NCI-H226 (cell line): ENCODE measurements around the gene MT1E.
"Not testable (repeated sequence)": the region's sequence is repeated elsewhere in the genome, so short reads cannot be mapped to it uniquely, and the experiment has no call there.

Source experiments
- DNase-seq: peaks from one replicate; pipeline ENCODE4 v3.0.0-alpha.2; 2015

MT1E gene

GRCh38 chr16:56649271-56649670, 23.7 kb downstream of the MT1E start:
- no peak for DNase-seq

GRCh38 chr16:56649820-56650219, 24.2 kb downstream of the MT1E start:
- no peak for DNase-seq

- DNase-seq, result no peak
These were observed 26.0 kb downstream of the MT1E start, which contains the start of gene MT1B for GRCh38 chr16:56651586-56651985. Gene MT1B (plus strand): TSS chr16:56651886. CDS start chr16:56651954, 68 bp downstream.

- DNase-seq, result no peak
These were observed 27.0 kb downstream of the MT1E start for GRCh38 chr16:56652600-56652999.

GRCh38 chr16:56653218-56653617, 27.6 kb downstream of the MT1E start:
- no peak for DNase-seq

DNA sequence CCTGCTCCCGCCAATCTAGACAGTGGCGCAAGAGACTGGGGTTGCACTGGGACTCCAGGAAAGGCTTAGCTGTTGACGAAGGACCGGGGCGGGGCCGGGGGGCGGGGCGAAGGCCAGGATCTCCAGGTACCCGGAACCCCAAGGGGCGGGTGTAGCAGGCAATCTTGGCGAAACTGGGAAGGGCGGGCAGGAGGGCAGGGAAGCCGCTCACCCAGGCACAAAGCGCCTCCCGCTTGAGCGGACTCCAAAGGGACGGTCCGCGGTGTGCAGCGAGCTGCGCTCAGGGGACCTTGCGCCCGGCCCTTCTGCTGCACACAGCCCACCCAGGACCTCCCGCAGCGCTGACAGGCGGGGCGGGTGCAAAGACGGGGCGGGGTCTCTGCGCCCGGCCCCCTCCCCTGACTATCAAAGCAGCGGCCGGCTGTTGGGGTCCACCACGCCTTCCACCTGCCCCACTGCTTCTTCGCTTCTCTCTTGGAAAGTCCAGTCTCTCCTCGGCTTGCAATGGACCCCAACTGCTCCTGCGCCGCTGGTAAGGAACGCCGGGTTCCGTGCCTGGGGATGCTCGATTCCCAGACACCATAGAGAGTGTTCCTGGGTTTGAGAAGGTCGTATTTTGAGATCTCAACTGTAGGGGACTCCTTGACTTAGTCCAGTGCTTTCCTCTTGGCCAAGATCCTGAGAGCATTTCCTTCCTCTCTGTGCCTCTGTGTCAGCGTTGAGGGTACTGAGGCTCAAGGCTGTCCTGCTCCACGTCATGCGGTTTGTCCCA, 32.2 kb downstream of the MT1E start, which contains the start of gene MT1F:
MT1F (plus strand) TSS at position 405 of the 772 bp plus-strand sequence; CDS start at position 505, 100 bp downstream.
- peak; percentile 72 for DNase-seq

DNA sequence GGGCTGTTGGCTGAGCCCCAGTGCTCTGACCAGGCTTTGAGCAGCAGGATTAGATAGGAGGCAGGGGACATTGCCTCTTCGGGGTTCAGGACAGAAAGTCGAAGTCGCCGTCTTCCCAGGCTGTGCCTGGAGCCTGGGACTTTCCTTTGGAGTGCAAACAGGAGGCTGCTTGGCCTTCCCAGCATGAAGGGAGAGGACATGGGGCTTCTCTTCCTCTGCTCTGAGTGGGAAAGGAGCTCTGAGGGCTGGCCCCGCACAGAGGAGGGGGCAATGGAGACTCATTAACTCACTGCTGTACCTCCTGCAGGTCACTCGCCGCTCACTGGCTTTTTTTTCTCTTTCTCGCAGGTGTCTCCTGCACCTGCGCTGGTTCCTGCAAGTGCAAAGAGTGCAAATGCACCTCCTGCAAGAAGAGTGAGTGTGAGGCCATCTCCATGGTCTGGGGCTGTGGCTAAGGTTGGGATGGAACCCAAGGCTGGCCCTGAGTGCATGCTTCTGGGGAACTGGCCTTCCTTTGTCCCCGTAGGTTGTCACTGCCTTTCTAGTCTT, 32.8 kb downstream of the MT1E start:
- DNase-seq, result no peak

- DNase-seq, result no peak
These were observed 37.1 kb downstream of the MT1E start for GRCh38 chr16:56662357-56663354.

DNA sequence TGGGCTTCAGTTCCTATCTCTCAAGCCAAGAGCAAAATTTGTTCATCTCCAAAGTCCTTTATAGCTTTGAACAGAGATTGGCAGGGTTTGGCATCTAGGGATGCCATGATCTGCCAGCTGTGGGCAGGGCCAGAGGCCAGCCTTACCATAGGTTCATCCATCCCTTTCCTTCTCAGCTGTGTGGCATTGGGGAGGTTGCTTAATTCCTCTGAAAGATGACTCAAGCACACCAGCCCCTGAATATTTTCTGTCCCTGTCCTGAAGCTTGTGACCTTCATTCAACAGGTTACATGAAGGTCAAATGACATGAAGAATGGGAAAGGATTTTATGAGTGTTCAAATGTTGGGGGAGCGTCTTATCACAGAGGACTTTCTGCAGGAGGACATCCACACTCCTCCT, 38.9 kb downstream of the MT1E start:
- no peak for DNase-seq

DNA sequence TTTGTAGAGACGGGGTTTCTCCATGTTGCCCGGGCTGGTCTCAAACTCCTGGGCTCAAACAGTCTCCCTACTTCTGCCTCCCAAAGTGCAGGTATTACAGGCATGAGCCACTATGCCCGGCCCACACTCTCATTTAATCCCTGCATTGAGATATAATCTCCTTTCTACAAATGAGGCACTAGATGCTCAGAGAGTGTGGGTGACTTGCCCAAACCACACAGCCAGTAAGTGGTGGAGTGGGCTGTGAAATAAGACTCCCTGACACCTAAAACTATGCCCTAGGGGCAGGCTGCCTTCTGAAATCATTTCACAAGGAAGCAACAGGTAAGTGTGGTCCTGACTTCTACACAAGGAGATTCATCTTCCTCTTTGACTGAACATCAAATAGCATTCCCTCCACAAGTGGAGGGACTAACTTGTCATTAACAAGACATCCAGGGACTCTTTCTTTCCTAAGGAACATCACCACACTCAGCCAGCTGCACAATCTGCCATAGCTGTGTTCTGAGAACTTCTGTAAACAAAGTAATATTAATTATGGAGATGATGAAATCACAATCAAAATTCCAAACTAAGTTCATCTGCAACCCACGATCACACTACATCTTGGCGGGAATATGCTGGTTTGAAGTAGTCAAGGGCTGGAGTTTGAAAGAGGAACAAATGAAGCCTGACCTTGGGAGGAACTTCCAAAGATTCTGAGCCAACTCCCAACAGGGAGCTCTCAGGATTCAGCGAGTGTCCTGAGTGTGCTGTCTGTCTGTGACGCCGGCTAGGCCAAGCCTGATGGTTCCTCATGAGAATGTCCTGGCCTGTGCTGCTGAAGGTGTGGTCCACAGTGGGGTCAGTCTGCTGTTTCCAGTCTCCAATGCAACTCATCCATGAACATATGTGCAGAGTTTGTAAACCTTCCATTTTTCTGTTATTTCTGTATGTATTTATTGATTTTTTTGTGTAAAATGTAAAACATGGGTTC, 40.0 kb downstream of the MT1E start:
- not testable (repeated sequence) for DNase-seq

DNA sequence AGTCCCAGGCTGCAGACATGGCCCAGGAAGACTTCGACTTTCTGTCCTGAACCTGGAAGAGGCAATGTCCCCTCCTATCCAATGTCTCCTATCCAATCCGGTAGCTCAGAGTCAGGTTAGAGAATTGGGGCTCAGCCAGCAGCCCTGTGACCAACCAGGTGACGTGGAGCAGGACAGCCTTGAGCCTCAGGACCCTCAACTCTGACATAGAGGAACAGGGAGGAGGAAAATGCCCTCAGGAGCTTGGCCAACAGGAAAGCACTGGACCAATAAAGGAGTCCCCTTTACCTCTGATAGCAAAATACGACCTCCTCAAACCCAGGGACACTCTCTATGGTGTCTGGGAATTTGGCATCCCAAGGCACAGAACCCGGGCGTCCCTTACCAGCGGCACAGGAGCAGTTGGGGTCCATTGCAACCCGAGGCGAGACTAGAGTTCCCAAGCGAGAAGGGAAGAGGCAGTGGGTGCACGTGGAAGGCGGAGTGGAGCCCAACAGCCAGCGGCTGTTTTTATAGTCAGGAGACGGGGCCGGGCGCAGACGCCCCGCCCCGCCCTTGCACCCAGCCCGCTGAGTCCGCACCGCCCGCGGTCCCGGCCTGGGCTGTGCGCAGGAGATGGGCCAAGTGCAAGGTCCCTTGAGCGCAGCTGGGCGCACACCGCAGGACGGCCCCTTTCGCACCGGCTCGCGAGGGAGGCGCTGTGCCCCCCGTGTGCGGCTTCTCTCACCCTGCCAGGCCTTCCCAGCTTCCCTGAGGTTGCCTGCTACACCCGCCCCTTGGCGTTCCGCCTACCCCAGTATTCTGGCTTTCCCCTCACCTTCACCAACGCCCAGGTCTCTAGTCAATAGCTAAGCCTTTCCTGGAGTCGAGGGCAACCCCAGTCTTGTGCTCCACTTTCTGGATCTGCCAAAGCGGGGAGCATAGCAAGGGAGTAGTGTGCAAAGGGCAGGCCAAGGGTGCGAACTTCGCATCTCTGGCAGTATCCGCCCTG, 42.3 kb downstream of the MT1E start, which contains the start of gene MT1G:
MT1G (minus strand) TSS at position 485 of the 991 bp plus-strand sequence; CDS start at position 413, 72 bp downstream.
- no peak for DNase-seq

DNA sequence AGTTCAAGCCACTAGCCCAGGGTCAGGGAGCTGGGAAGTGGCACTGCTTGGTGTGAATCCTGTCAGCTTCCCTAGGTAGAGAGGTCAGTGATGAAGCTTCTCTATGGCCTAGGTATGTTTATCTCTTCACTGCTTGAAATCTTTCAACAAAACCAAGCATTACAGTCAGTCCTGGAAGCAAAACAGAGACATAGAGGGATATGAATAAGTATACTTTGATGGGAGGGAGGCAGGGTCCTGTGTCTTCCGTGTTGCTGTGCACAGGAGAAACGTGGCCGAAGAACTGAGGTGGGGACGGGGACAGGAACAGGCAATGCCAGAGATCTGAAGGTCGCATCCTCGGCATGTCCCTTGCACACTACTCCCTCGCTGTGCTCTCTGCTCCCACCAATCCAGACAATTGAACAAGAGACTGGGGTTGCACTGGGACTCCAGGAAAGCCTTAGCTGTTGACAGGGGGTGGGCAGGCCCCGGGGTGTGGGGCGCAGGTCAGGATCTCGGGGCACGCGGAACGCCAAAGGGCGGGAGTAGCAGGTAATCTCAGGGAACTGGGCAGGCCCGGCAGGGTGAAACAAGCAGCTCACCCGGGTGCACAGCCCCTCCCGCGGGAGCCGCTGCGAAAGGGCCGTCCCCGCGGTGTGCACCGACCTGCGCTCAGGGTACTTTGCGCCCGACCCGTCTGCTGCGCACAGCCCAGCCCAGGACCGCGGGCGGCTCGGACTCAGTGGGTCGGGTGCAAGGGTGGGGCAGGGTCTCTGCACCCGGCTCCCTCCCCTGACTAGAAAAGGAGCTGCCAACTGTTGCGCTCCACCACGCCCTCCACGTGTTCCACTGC, 43.6 kb downstream of the MT1E start, which contains the start of gene MT1H:
MT1H (plus strand) TSS at position 810 of the 835 bp plus-strand sequence. CDS start 71 bp downstream, outside the sequence.
- DNase-seq, result no peak

DNA sequence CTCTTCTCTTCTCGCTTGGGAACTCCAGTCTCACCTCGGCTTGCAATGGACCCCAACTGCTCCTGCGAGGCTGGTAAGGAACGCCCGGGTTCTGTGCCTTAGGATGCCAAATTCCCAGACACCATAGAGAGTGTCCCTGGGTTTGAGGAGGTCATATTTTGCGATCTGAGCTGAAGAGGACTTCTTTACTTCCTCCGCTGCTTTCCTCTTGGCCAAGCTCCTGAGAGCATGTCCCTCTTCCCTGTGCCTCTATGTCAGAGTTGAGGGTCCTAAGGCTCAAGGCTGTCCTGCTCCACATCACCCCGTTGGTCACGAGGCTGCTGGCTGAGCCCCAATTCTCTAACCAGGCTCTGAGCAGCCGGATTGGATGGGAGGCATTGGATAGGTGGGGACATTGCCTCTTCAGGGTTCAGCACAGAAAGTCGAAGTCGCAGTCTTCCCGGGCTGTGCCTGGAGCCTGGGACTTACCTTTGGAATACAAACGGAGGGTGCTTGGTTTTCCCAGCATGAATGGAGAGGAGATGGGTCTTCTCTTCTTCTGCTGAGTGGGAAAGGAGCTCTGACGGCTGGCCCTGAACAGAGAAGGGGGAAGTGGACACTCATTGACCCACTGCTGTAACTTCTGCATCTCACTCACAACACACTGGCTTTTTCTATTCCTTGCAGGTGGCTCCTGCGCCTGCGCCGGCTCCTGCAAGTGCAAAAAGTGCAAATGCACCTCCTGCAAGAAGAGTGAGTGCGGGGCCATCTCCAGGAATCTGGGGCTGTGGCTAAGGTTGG, 44.4 kb downstream of the MT1E start:
- DNase-seq, result no peak

DNA sequence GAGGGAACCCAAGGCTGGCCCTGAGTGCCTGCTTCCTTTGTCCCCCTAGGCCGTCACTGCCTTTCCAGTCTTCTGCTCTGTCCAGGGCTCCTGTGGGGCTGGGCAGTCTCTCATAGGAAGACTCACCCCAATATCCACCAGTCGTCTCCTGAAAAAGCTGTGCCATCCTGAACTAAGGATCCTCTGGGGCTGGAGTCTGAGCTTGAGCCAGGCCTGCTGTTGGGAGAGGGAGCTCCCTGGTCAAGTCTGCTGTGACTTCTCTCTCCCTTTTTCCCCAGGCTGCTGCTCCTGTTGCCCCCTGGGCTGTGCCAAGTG, 45.0 kb downstream of the MT1E start:
- DNase-seq, result no peak

GRCh38 chr16:56671691-56672090, 46.1 kb downstream of the MT1E start:
- DNase-seq, result not testable (repeated sequence)

DNA sequence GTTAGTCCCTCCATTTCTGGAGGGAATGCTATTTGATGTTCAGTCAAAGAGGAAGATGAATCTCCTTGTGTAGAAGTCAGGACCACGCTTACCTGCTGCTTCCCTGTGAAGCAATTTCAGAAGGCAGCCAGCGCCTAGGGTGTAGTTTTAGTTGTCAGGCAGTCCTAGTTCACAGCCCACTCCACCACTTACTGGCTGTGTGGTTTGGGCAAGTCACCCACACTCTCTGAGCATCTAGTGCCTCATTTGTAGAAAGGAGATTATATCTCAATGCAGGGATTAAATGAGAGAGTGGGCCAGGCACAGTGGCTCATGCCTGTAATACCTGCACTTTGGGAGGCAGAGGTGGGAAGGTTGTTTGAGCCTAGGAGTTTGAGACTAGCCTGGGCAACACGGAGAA, 46.6 kb downstream of the MT1E start:
- not testable (repeated sequence) for DNase-seq

- no peak for DNase-seq
These were observed 47.4 kb downstream of the MT1E start for GRCh38 chr16:56672761-56673536.

GRCh38 chr16:56673921-56674320, 48.3 kb downstream of the MT1E start:
- DNase-seq, result no peak
